A549 (cell line): Measurements from ENCODE around the gene PPIH. TPM values are rescaled to one million over a fixed set of nuclear protein-coding genes. Genes with fewer than 3 reads are reported as not detected.
"Not testable (repeated sequence)": the region's sequence is repeated elsewhere in the genome, so short reads cannot be mapped to it uniquely, and the experiment has no call there.

Experiments used
- ATAC-seq, 2 experiments: fragments of 200-7000 bp in 1 of 2; fragments of >200 bp in 1 of 2; cut with Nextera tagmentation in 1 of 2; cut with Tn5 transposase in 1 of 2; 3 replicates each; pipeline versions ENCODE4 v1.8.0 to v1.9.1; 2018 to 2020; ENCODE audit warnings: mild to moderate bottlenecking in 1 of 2, moderate library complexity in 1 of 2
- CTCF ChIA-PET: fragments of 300-600 bp; sonication (Branson Sonifier 250); formaldehyde crosslinking; extraction: SDS; loops from one replicate; lab custom pipeline; 2021; ENCODE audit warnings: antibody characterized with exemption, inconsistent platforms; lab: Yijun Ruan, JAX
- POLR2A ChIA-PET: fragments of 350-600 bp; formaldehyde crosslinking; extraction: SDS; loops from one replicate; lab custom pipeline; 2021; ENCODE audit warnings: antibody characterized with exemption, inconsistent platforms; lab: Yijun Ruan, JAX
- DNase-seq, 2 experiments: peaks; one replicate each; pipeline versions ENCODE4 v3.0.0 to v3.0.0-alpha.2; 2011 to 2016; ENCODE audit warnings: low read depth in 1 of 2, low spot score in 1 of 2
- FAIRE-seq: peaks from 2 replicates; lab custom pipeline; 2011; peaks lifted over from hg19 to GRCh38; lab: Jason Lieb, UNC
- H3K27ac ChIP-seq, 2 experiments: fragments of >200 bp; sonication (Bioruptor Twin); formaldehyde crosslinking; 3 replicates each; pipeline ENCODE4 v1.5.1; 2016 to 2017
- H3K4me1 ChIP-seq: fragments of >200 bp; sonication (Bioruptor Twin); formaldehyde crosslinking; 3 replicates; pipeline ENCODE4 v1.6.1; 2016
- H3K4me2 ChIP-seq: fragments of >200 bp; sonication (Bioruptor Twin); formaldehyde crosslinking; 3 replicates; pipeline ENCODE4 v1.6.1; 2016
- H3K4me3 ChIP-seq: fragments of >200 bp; sonication (Bioruptor Twin); formaldehyde crosslinking; 3 replicates; pipeline ENCODE4 v1.5.1; 2016
- H3K9me3 ChIP-seq: fragments of >200 bp; sonication (Bioruptor Twin); formaldehyde crosslinking; 3 replicates; pipeline ENCODE4 v1.6.1; 2016
- CBX8 ChIP-seq: fragments of 200-600 bp; sonication (generic); IDR thresholded peaks from 2 replicates; pipeline ENCODE4 v1.6.1; 2016
- CEBPB ChIP-seq, 2 experiments: fragments of >200 bp in 1 of 2; sonication (Bioruptor Twin) in 1 of 2; formaldehyde crosslinking in 1 of 2; IDR thresholded peaks; 2 replicates each; pipeline ENCODE4 v1.6.1; 2012 to 2016
- CHD2 ChIP-seq: fragments of 150-350 bp; IDR thresholded peaks from 2 replicates; pipeline ENCODE4 v1.6.1; 2014; ENCODE audit warnings: low read length; ENCODE audit not compliant: partially characterized antibody
- CHD4 ChIP-seq: fragments of 200-600 bp; sonication (generic); IDR thresholded peaks from 2 replicates; pipeline ENCODE4 v1.6.1; 2016; ENCODE audit warnings: antibody characterized with exemption, mild to moderate bottlenecking, borderline replicate concordance
- EHF ChIP-seq: fragments of 250-450 bp; sonication (Bioruptor Pico); IDR thresholded peaks from 2 replicates; pipeline ENCODE4 v1.5.0; 2020; ENCODE audit warnings: mild to moderate bottlenecking
- EP300 ChIP-seq, 2 experiments: fragments of >200 bp; sonication (Bioruptor Twin); formaldehyde crosslinking; IDR thresholded peaks; 2 replicates in 1 of 2; 3 replicates in 1 of 2; pipeline ENCODE4 v1.6.1; 2016 to 2017
- FOSB ChIP-seq: fragments of 250-450 bp; sonication (Bioruptor Pico); IDR thresholded peaks from 2 replicates; pipeline ENCODE4 v1.5.0; 2020; ENCODE audit warnings: mild to moderate bottlenecking, moderate library complexity
- FOSL2 ChIP-seq, 2 experiments: fragments of 450-650 bp in 1 of 2; fragments of >200 bp in 1 of 2; sonication (Bioruptor Twin) in 1 of 2; formaldehyde crosslinking; IDR thresholded peaks; 2 replicates each; pipeline versions ENCODE4 v1.5.0 to v1.6.1; 2016 to 2020; ENCODE audit warnings: mild to moderate bottlenecking in 1 of 2, moderate library complexity in 1 of 2
- HOXB13 ChIP-seq: fragments of 250-450 bp; sonication (Bioruptor Pico); IDR thresholded peaks from 2 replicates; pipeline ENCODE4 v1.5.0; 2020; ENCODE audit warnings: low read depth, mild to moderate bottlenecking, moderate library complexity
- MAFK ChIP-seq: fragments of 450-650 bp; IDR thresholded peaks from 2 replicates; pipeline ENCODE4 v1.6.1; 2014; ENCODE audit not compliant: partially characterized antibody
- MAZ ChIP-seq: fragments of 150-350 bp; IDR thresholded peaks from 2 replicates; pipeline ENCODE4 v1.6.1; 2014; ENCODE audit warnings: antibody characterized with exemption, low read depth, low read length, borderline replicate concordance
- NFE2L2 ChIP-seq: fragments of 150-350 bp; conservative IDR thresholded peaks from 2 replicates; pipeline ENCODE4 v1.6.1; 2014; ENCODE audit warnings: low read length
- PHF8 ChIP-seq: fragments of 200-600 bp; sonication (generic); IDR thresholded peaks from 2 replicates; pipeline ENCODE4 v1.6.1; 2016; ENCODE audit warnings: low read depth, mild to moderate bottlenecking, antibody characterized with exemption, moderate library complexity, borderline replicate concordance
- POLR2A ChIP-seq: IDR thresholded peaks from 2 replicates; pipeline ENCODE4 v1.6.1; 2012; ENCODE audit warnings: mild to moderate bottlenecking, low read length
- RAD21 ChIP-seq, 2 experiments: fragments of >200 bp in 1 of 2; sonication (Bioruptor Twin) in 1 of 2; formaldehyde crosslinking in 1 of 2; IDR thresholded peaks in 1 of 2; conservative IDR thresholded peaks in 1 of 2; 2 replicates in 1 of 2; 3 replicates in 1 of 2; pipeline ENCODE4 v1.6.1; 2012 to 2018; ENCODE audit warnings: inconsistent platforms in 1 of 2
- SMC3 ChIP-seq: fragments of >200 bp; sonication (Bioruptor Twin); formaldehyde crosslinking; IDR thresholded peaks from 3 replicates; pipeline ENCODE4 v1.6.1; 2018; ENCODE audit warnings: inconsistent platforms
- SREBF2 ChIP-seq: fragments of 450-650 bp; IDR thresholded peaks from 2 replicates; pipeline ENCODE4 v1.6.1; 2014; ENCODE audit warnings: mild to moderate bottlenecking, moderate library complexity
- TP53 ChIP-seq: fragments of 250-450 bp; sonication (Bioruptor Pico); IDR thresholded peaks from 2 replicates; pipeline ENCODE4 v1.5.0; 2021; ENCODE audit warnings: mild to moderate bottlenecking, moderate library complexity
- ZFP36 ChIP-seq: fragments of 450-650 bp; IDR thresholded peaks from 2 replicates; pipeline ENCODE4 v1.6.1; 2014; ENCODE audit warnings: borderline replicate concordance; ENCODE audit not compliant: partially characterized antibody
- ZNF302 ChIP-seq: fragments of 250-450 bp; sonication (Bioruptor Pico); IDR thresholded peaks from 2 replicates; pipeline ENCODE4 v1.9.0; 2021; ENCODE audit warnings: inconsistent platforms, mild to moderate bottlenecking, moderate library complexity
- WGBS: methylation state at CpG from one replicate; pipeline ENCODE4 v1.1.6; 2017; ENCODE audit errors: missing lambda C conversion rate; 5-methylcytosine and 5-hydroxymethylcytosine counted together
- polyA plus RNA-seq, 4 experiments: library from polyadenylated mRNA; depleted of rRNA in 3 of 4; stranded (reverse); fragments of >200 nt; fragmentation: RNase III in 1 of 4; extraction: RNeasy Plus Mini Kit Qiagen cat#74134 plus additional on column Dnase treatment in 1 of 4; gene quantifications; 2 replicates in 3 of 4; 3 replicates in 1 of 4; pipeline ENCODE4 v1.2.3, GENCODE V29; 2011 to 2017
- TF ChIP-seq, protein P1 (sequence below): fragments of 250-450 bp; sonication (Bioruptor Pico); IDR thresholded peaks from 2 replicates; pipeline ENCODE4 v1.5.0; 2021; ENCODE audit warnings: mild to moderate bottlenecking, moderate library complexity, borderline replicate concordance
- TF ChIP-seq, protein P2 (sequence below): IDR thresholded peaks from 2 replicates; pipeline ENCODE4 v1.6.1; 2012
- TF ChIP-seq, protein P3 (sequence below): fragments of 150-350 bp; IDR thresholded peaks from 2 replicates; pipeline ENCODE4 v1.6.1; 2014; ENCODE audit warnings: low read depth, mild to moderate bottlenecking, low read length
- TF ChIP-seq, protein P4 (sequence below): fragments of >200 bp; sonication (Bioruptor Twin); formaldehyde crosslinking; IDR thresholded peaks from 2 replicates; pipeline ENCODE4 v1.6.1; 2016
- TF ChIP-seq, protein P5 (sequence below): IDR thresholded peaks from 2 replicates; pipeline ENCODE4 v1.6.1; 2012; ENCODE audit warnings: low read depth, borderline replicate concordance

PPIH gene
- polyA plus RNA-seq, 2 of the 4 experiments (the other 2 are of a cell fraction) = 59.0 to 68.9 TPM

DNA sequence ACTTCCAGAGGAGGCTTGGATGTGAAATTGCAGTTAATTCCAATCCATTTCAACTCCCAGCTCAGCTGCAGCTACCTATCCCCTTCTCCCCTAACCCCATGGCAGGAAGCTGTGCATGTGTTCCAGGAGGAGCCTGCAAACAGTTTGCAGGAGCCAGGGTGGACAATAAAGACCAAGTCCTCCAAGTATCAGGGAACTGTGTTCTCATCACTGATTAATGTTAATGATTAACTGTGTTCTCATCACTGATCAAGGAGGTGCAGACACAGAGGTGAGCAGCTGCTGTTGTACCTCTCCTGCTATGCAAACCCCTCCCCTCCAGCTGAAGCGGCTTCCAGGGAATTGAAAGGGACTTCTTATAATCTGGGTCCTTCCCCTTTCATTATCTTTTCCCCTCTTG, 62.6 kb downstream of the PPIH start:
- no peak for FAIRE-seq
- TF ChIP-seq RAD21 (conservative IDR thresholded peaks at IDR 0.05 in 1 of 2, IDR thresholded peaks at IDR 0.05 in 1 of 2) = no peak
- no peak for TF ChIP-seq EHF (CRISPR knock-in tag)
- TF ChIP-seq ZNF302 (CRISPR knock-in tag) = no peak
- no peak for TF ChIP-seq FOSB (CRISPR knock-in tag)
- TF ChIP-seq TP53 (CRISPR knock-in tag) = no peak
- TF ChIP-seq CHD2 = no peak
- TF ChIP-seq CHD4 = no peak
- TF ChIP-seq NFE2L2 = no peak
- TF ChIP-seq SMC3 = no peak
- TF ChIP-seq, protein P1, sequence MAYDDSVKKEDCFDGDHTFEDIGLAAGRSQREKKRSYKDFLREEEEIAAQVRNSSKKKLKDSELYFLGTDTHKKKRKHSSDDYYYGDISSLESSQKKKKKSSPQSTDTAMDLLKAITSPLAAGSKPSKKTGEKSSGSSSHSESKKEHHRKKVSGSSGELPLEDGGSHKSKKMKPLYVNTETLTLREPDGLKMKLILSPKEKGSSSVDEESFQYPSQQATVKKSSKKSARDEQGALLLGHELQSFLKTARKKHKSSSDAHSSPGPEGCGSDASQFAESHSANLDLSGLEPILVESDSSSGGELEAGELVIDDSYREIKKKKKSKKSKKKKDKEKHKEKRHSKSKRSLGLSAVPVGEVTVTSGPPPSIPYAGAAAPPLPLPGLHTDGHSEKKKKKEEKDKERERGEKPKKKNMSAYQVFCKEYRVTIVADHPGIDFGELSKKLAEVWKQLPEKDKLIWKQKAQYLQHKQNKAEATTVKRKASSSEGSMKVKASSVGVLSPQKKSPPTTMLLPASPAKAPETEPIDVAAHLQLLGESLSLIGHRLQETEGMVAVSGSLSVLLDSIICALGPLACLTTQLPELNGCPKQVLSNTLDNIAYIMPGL (CRISPR knock-in tag) = no peak
- TF ChIP-seq, protein P2, sequence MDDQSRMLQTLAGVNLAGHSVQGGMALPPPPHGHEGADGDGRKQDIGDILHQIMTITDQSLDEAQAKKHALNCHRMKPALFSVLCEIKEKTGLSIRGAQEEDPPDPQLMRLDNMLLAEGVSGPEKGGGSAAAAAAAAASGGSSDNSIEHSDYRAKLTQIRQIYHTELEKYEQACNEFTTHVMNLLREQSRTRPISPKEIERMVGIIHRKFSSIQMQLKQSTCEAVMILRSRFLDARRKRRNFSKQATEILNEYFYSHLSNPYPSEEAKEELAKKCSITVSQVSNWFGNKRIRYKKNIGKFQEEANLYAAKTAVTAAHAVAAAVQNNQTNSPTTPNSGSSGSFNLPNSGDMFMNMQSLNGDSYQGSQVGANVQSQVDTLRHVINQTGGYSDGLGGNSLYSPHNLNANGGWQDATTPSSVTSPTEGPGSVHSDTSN = no peak
- TF ChIP-seq, protein P3, sequence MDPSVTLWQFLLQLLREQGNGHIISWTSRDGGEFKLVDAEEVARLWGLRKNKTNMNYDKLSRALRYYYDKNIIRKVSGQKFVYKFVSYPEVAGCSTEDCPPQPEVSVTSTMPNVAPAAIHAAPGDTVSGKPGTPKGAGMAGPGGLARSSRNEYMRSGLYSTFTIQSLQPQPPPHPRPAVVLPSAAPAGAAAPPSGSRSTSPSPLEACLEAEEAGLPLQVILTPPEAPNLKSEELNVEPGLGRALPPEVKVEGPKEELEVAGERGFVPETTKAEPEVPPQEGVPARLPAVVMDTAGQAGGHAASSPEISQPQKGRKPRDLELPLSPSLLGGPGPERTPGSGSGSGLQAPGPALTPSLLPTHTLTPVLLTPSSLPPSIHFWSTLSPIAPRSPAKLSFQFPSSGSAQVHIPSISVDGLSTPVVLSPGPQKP = no peak
- no peak for TF ChIP-seq EP300 (IDR thresholded peaks at IDR 0.05)
- TF ChIP-seq HOXB13 (CRISPR knock-in tag) = no peak
- TF ChIP-seq SREBF2 = no peak
- no peak for TF ChIP-seq ZFP36
- TF ChIP-seq CEBPB (IDR thresholded peaks at IDR 0.05) = no peak
- WGBS = 100% methylated on average over 1 of the region's 1 CpG
- Histone ChIP-seq H3K4me1 (no peaks in the 10 kb centered on the region), H3K9me3 (no peaks in the 10 kb centered on the region), H3K4me2 (no peak overlapping the region), H3K4me3 (no peak overlapping the region), H3K27ac (no peak overlapping the region)
- no peak for DNase-seq
- POLR2A ChIA-PET = no interaction called here
- CTCF ChIA-PET = no interaction called here
- no peak; a peak in 1 of 6 replicates for ATAC-seq

DNA sequence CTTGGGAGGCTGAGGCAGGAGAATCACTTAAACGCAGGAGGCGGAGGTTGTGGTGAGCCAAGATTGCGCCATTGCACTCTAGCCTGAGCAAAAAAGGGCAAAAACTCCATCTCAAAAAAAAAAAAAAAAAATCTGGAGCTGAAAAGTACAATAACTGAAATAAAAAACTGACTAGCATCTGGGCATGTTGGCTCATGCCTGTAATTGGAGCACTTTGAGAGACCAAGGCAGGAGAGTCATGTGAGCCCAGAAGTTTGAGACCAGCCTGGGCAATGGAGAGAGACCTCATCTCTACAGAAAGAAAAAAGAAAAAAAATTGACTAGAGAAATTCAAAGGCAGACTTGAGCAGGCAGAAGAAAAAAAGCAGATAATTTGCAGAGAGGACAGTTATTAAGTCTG, 63.7 kb downstream of the PPIH start:
- TF ChIP-seq CEBPB (IDR thresholded peaks at IDR 0.05) (no peak), HOXB13 (CRISPR knock-in tag) (no peak), MAZ (no peak), POLR2A (no peak), CBX8 (no peak), ZNF302 (CRISPR knock-in tag) (no peak), PHF8 (no peak), SREBF2 (no peak), FOSB (CRISPR knock-in tag) (no peak), FOSL2 (IDR thresholded peaks at IDR 0.05) (no peak), FOSL2 (CRISPR knock-in tag; IDR thresholded peaks at IDR 0.05) (no peak), RAD21 (conservative IDR thresholded peaks at IDR 0.05 in 1 of 2, IDR thresholded peaks at IDR 0.05 in 1 of 2) (no peak), MAFK (no peak)
- TF ChIP-seq, protein P4, sequence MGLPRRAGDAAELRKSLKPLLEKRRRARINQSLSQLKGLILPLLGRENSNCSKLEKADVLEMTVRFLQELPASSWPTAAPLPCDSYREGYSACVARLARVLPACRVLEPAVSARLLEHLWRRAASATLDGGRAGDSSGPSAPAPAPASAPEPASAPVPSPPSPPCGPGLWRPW = no peak
- TF ChIP-seq, protein P1 (CRISPR knock-in tag) = no peak
- TF ChIP-seq, protein P3 = no peak
- TF ChIP-seq, protein P5, sequence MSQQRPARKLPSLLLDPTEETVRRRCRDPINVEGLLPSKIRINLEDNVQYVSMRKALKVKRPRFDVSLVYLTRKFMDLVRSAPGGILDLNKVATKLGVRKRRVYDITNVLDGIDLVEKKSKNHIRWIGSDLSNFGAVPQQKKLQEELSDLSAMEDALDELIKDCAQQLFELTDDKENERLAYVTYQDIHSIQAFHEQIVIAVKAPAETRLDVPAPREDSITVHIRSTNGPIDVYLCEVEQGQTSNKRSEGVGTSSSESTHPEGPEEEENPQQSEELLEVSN = no peak
- ChIA-PET POLR2A (no interaction called here), CTCF (no interaction called here)
- H3K27ac ChIP-seq = no peak overlapping the region
- no peaks in the 10 kb centered on the region for H3K9me3 ChIP-seq
- no peak for FAIRE-seq
- no peaks in the 10 kb centered on the region for H3K4me1 ChIP-seq
- 100% methylated on average over 3 of the region's 3 CpGs for WGBS
- no peak overlapping the region for H3K4me2 ChIP-seq
- no peak overlapping the region for H3K4me3 ChIP-seq
- no peak for ATAC-seq
- DNase-seq = no peak

DNA sequence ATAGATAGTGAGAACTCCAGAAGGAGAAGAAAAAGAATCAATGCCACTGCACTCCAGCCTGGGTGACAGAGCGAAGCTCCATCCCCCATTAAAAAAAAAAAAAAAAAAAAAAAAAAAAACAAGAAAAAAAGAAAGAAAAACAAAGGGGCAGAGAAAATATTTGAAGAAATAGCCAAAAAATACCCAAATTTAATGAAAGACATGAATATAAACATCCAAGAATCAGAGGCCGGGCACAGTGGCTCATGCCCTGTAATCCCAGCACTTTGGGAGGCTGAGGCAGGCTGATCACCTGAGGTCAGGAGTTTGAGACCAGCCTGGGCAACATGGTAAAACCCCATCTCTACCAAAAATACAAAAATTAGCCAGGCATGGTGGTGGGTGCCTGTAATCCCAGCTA, 64.2 kb downstream of the PPIH start:
- POLR2A ChIA-PET, H3K4me3 ChIP-seq, FAIRE-seq, ATAC-seq, H3K9me3 ChIP-seq, H3K4me1 ChIP-seq, CTCF ChIA-PET, H3K4me2 ChIP-seq, H3K27ac ChIP-seq, DNase-seq: not testable (repeated sequence)
- WGBS = 97% methylated on average over 2 of the region's 2 CpGs
